Neural progenitor cell (in vitro differentiated cells): ENCODE measurements around the gene STK4. TPM values are rescaled to one million over a fixed set of nuclear protein-coding genes. Genes with fewer than 3 reads are reported as not detected.

Experiments used
- DNase-seq: peaks from one replicate; pipeline ENCODE4 v3.0.0-alpha.2; 2016; ENCODE audit warnings: low spot score
- H2AFZ ChIP-seq: fragments of 200-600 bp; sonication (generic); replicated peaks from 2 replicates; pipeline ENCODE4 v1.6.1; 2016; ENCODE audit warnings: antibody characterized with exemption
- H3F3A ChIP-seq: fragments of 200-600 bp; sonication (generic); 2 replicates; pipeline ENCODE4 v1.6.1; 2016; ENCODE audit warnings: antibody characterized with exemption, low read depth
- H3K27ac ChIP-seq: fragments of 200-600 bp; sonication (generic); 2 replicates; pipeline ENCODE4 v1.5.1; 2016; ENCODE audit warnings: mild to moderate bottlenecking
- H3K27me3 ChIP-seq: fragments of 200-600 bp; sonication (generic); 2 replicates; pipeline ENCODE4 v1.6.1; 2016; ENCODE audit warnings: mild to moderate bottlenecking, moderate library complexity
- H3K36me3 ChIP-seq: fragments of 200-600 bp; sonication (generic); 2 replicates; pipeline ENCODE4 v1.5.1; 2016
- H3K4me1 ChIP-seq: fragments of 200-600 bp; sonication (generic); 2 replicates; pipeline ENCODE4 v1.6.1; 2016; ENCODE audit warnings: mixed run types
- H3K4me2 ChIP-seq: fragments of 200-600 bp; sonication (generic); 2 replicates; pipeline ENCODE4 v1.6.1; 2016
- H3K4me3 ChIP-seq: fragments of 200-600 bp; sonication (generic); 2 replicates; pipeline ENCODE4 v1.5.1; 2016
- H3K79me2 ChIP-seq: fragments of 200-600 bp; sonication (generic); 2 replicates; pipeline ENCODE4 v1.6.1; 2016; ENCODE audit warnings: low read depth
- H3K9ac ChIP-seq: fragments of 200-600 bp; sonication (generic); 2 replicates; pipeline ENCODE4 v1.6.1; 2016
- H3K9me3 ChIP-seq: fragments of 200-600 bp; sonication (generic); 2 replicates; pipeline ENCODE4 v1.5.1; 2016; ENCODE audit warnings: low read depth
- H4K20me1 ChIP-seq: fragments of 200-600 bp; sonication (generic); 2 replicates; pipeline ENCODE4 v1.6.1; 2016; ENCODE audit warnings: low read depth
- H3K27ac Mint-ChIP-seq: 3 replicates; pipeline ENCODE4 v1.8.0; 2021; ENCODE audit warnings: mixed read lengths
- H3K27me3 Mint-ChIP-seq: 2 replicates; pipeline ENCODE4 v1.8.0; 2022; ENCODE audit warnings: low read depth, mild to moderate bottlenecking, inconsistent platforms, moderate library complexity, mixed read lengths; ENCODE audit not compliant: insufficient read depth
- H3K36me3 Mint-ChIP-seq: 3 replicates; pipeline ENCODE4 v1.8.0; 2021; ENCODE audit warnings: mixed read lengths
- H3K4me1 Mint-ChIP-seq: 3 replicates; pipeline ENCODE4 v1.8.0; 2021; ENCODE audit warnings: mixed read lengths
- H3K4me3 Mint-ChIP-seq: 3 replicates; pipeline ENCODE4 v1.8.0; 2021; ENCODE audit warnings: mild to moderate bottlenecking, moderate library complexity, mixed read lengths
- H3K9me3 Mint-ChIP-seq: 3 replicates; pipeline ENCODE4 v1.8.0; 2020; ENCODE audit warnings: mixed read lengths
- EZH2 ChIP-seq: fragments of 200-600 bp; sonication (generic); IDR thresholded peaks from 2 replicates; pipeline ENCODE4 v1.6.1; 2017; ENCODE audit warnings: antibody characterized with exemption, mild to moderate bottlenecking, moderate library complexity
- EZH2phosphoT487 ChIP-seq: fragments of 200-600 bp; sonication (generic); IDR thresholded peaks from 2 replicates; pipeline ENCODE4 v1.6.1; 2017; ENCODE audit warnings: antibody characterized with exemption
- total RNA-seq: library from RNA; depleted of rRNA; stranded (reverse); fragments of >200 nt; gene quantifications from 2 replicates; pipeline ENCODE4 v1.2.3, GENCODE V29; 2015; ENCODE audit warnings: low replicate concordance
- TF ChIP-seq, protein P1 (sequence below): fragments of 200-600 bp; sonication (generic); IDR thresholded peaks from 2 replicates; pipeline ENCODE4 v1.5.1; 2017; ENCODE audit warnings: antibody characterized with exemption, mild to moderate bottlenecking

STK4 gene
- total RNA-seq, 1 donor from 2014 or later: 46.1 TPM

DNA sequence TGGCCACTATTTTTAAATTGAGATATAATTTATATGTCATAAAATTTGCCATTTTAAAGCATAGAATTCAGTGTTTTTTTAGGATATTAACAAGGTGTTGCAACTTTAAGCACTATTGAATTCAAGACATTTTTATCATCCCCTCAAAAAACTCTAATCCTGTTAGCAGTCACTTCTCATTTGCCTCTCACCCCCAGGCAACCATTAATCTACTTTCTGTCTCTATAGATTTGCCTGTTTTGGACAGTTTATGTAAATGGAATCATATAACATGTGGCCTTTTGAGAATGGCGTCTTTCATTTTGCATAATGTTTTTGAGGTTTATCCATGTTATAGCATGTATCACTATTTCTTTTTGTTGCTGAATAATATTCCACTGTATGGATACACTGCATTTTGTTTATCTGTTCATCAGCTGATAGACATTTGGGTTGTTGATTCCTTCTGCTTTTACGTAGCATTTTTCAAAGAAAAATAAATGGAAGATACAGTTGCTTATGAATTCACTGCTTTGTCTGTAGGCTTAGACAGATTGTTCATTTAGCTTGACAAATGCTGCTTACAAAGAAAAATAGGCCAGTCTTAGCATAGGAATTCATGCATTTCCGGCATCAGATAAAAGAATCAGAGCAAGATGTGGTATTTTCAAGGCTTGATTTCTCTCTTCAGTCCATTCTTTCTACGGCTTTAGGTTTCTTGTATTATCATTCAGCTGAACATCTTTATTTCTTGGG lies 52.9 kb downstream of the STK4 start:
- no peak overlapping the region for H2AFZ ChIP-seq
- no peaks in the 10 kb centered on the region for H3K27me3 ChIP-seq
- H3K36me3 ChIP-seq: peaks cover 4% of the 10 kb centered on the region
- H3K4me2 ChIP-seq: no peak overlapping the region
- DNase-seq: no peak
- H3K4me3 ChIP-seq: no peak overlapping the region
- H3K36me3 Mint-ChIP-seq: no peaks in the 10 kb centered on the region
- H3K27ac Mint-ChIP-seq: no peak overlapping the region
- no peaks in the 10 kb centered on the region for H3K9me3 Mint-ChIP-seq
- no peaks in the 10 kb centered on the region for H4K20me1 ChIP-seq
- H3K79me2 ChIP-seq: no peaks in the 10 kb centered on the region
- H3K9ac ChIP-seq: no peak overlapping the region
- H3K27me3 Mint-ChIP-seq: peaks cover 2% of the 10 kb centered on the region
- H3K4me3 Mint-ChIP-seq: no peak overlapping the region
- TF ChIP-seq EZH2phosphoT487 (no peak), EZH2 (no peak)
- TF ChIP-seq, protein P1, sequence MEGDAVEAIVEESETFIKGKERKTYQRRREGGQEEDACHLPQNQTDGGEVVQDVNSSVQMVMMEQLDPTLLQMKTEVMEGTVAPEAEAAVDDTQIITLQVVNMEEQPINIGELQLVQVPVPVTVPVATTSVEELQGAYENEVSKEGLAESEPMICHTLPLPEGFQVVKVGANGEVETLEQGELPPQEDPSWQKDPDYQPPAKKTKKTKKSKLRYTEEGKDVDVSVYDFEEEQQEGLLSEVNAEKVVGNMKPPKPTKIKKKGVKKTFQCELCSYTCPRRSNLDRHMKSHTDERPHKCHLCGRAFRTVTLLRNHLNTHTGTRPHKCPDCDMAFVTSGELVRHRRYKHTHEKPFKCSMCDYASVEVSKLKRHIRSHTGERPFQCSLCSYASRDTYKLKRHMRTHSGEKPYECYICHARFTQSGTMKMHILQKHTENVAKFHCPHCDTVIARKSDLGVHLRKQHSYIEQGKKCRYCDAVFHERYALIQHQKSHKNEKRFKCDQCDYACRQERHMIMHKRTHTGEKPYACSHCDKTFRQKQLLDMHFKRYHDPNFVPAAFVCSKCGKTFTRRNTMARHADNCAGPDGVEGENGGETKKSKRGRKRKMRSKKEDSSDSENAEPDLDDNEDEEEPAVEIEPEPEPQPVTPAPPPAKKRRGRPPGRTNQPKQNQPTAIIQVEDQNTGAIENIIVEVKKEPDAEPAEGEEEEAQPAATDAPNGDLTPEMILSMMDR: no peak
- no peaks in the 10 kb centered on the region for H3K9me3 ChIP-seq
- no peaks in the 10 kb centered on the region for H3K4me1 ChIP-seq
- no peak overlapping the region for H3K27ac ChIP-seq
- no peaks in the 10 kb centered on the region for H3K4me1 Mint-ChIP-seq
- H3F3A ChIP-seq: no peaks in the 10 kb centered on the region

DNA sequence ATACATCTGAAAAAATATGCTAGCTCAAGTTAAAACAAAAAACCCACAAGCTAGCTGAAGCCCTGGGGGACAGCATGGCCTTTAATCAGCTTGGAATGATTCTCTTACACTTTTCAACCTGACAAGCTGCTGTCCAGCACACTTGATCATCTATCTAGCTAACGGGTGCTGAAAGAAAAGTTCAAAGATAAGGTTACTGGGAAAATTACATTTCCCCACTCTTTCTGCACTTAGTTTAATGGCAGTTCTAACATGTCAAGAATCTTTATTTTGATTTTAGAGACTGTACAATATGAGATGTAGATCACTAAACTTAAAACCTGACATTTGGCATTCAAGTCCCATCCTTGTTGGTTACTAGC lies 53.4 kb downstream of the STK4 start:
- no peaks in the 10 kb centered on the region for H3K4me1 Mint-ChIP-seq

DNA sequence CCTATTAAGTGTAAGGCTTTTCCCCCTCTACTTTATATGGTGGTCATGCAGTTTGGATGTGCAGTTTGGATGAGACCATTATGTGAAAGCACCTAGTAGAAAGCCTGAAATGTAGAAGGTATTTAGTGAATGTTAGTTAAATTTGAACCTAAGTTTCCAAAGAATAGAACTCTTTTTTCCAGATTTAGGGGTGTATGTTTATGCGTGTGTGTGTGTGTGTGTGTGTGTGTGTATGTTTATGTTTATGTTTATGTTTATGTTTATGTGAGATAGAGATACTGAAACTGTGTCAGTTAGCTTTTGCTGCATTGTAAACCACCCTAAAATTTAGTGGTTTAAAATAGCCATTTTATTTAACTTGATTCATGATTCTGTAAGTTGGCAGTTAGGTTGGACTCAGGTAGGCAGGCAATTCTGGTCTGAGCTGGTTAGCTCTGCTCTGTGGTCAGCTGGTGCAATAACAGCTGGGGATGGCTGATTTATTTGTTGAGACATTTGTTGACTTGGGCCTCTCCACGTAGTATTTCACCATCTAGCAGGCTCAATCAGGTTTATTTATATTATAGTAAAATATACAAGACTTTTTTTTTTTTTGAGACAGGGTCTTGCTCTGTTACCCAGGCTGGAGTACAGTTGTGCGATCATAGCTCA lies 54.0 kb downstream of the STK4 start:
- Histone ChIP-seq H3K9me3 (no peaks in the 10 kb centered on the region), H3K36me3 (peaks cover 4% of the 10 kb centered on the region), H3K4me3 (no peak overlapping the region), H3K4me2 (no peak overlapping the region), H3K79me2 (no peaks in the 10 kb centered on the region), H3K27me3 (no peaks in the 10 kb centered on the region), H3K27ac (no peak overlapping the region), H3F3A (no peaks in the 10 kb centered on the region), H3K4me1 (no peaks in the 10 kb centered on the region), H4K20me1 (no peaks in the 10 kb centered on the region), H2AFZ (no peak overlapping the region), H3K9ac (no peak overlapping the region)
- Mint-ChIP-seq H3K4me1 (no peaks in the 10 kb centered on the region), H3K36me3 (no peaks in the 10 kb centered on the region), H3K9me3 (no peaks in the 10 kb centered on the region), H3K27ac (no peak overlapping the region), H3K4me3 (no peak overlapping the region), H3K27me3 (no peaks in the 10 kb centered on the region)
- no peak for DNase-seq
- TF ChIP-seq EZH2 (no peak), EZH2phosphoT487 (no peak)
- TF ChIP-seq, protein P1: no peak

More for the DNA sequence above, 53.4 kb downstream of the STK4 start:
- no peak for DNase-seq
- no peak overlapping the region for H2AFZ ChIP-seq
- no peak overlapping the region for H3K4me3 Mint-ChIP-seq
- H3K27ac ChIP-seq: no peak overlapping the region
- no peak overlapping the region for H3K9ac ChIP-seq
- H3K4me2 ChIP-seq: no peak overlapping the region
- H3K79me2 ChIP-seq: no peaks in the 10 kb centered on the region
- H3K27me3 Mint-ChIP-seq: no peaks in the 10 kb centered on the region
- no peaks in the 10 kb centered on the region for H3K4me1 ChIP-seq
- H3K27ac Mint-ChIP-seq: no peak overlapping the region
- no peaks in the 10 kb centered on the region for H3K9me3 Mint-ChIP-seq
- H3K4me3 ChIP-seq: no peak overlapping the region
- H4K20me1 ChIP-seq: no peaks in the 10 kb centered on the region
- no peaks in the 10 kb centered on the region for H3K27me3 ChIP-seq
- no peak for TF ChIP-seq EZH2phosphoT487
- TF ChIP-seq EZH2: no peak
- TF ChIP-seq, protein P1: no peak
- H3F3A ChIP-seq: no peaks in the 10 kb centered on the region
- no peaks in the 10 kb centered on the region for H3K9me3 ChIP-seq
- H3K36me3 ChIP-seq: peaks cover 4% of the 10 kb centered on the region
- no peaks in the 10 kb centered on the region for H3K36me3 Mint-ChIP-seq
